ENCODE measurements around the gene CNTNAP2.

GRCh38 chr7:146728611-146729010 is 612.0 kb downstream of the CNTNAP2 start:
- TF ChIP-seq YY1 (IDR thresholded peaks at IDR 0.05) = no peak
- TF ChIP-seq CTCF (IDR thresholded peaks at IDR 0.05; ENCODE audit: low read depth, low read length, missing input control) = no peak
- TF ChIP-seq MAX (IDR thresholded peaks at IDR 0.05) = no peak
- TF ChIP-seq TAF1 (conservative IDR thresholded peaks at IDR 0.05) = no peak
- no peak for TF ChIP-seq REST (IDR thresholded peaks at IDR 0.05)
- TF ChIP-seq RAD21 (IDR thresholded peaks at IDR 0.05) = no peak
- TF ChIP-seq RXRA (IDR thresholded peaks at IDR 0.05) = no peak
- TF ChIP-seq EGR1 (IDR thresholded peaks at IDR 0.05; ENCODE audit: low read depth in 2 of 2) = no peak
- TF ChIP-seq NR2F2 (IDR thresholded peaks at IDR 0.05) = no peak
- TF ChIP-seq JUND (IDR thresholded peaks at IDR 0.05) = no peak
- TF ChIP-seq, protein P1, sequence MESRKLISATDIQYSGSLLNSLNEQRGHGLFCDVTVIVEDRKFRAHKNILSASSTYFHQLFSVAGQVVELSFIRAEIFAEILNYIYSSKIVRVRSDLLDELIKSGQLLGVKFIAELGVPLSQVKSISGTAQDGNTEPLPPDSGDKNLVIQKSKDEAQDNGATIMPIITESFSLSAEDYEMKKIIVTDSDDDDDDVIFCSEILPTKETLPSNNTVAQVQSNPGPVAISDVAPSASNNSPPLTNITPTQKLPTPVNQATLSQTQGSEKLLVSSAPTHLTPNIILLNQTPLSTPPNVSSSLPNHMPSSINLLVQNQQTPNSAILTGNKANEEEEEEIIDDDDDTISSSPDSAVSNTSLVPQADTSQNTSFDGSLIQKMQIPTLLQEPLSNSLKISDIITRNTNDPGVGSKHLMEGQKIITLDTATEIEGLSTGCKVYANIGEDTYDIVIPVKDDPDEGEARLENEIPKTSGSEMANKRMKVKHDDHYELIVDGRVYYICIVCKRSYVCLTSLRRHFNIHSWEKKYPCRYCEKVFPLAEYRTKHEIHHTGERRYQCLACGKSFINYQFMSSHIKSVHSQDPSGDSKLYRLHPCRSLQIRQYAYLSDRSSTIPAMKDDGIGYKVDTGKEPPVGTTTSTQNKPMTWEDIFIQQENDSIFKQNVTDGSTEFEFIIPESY (IDR thresholded peaks at IDR 0.05) = no peak
- no peak for TF ChIP-seq GABPA (IDR thresholded peaks at IDR 0.05 in 1 of 2, conservative IDR thresholded peaks at IDR 0.05 in 1 of 2)
